NOMO-1 treated with DMSO at 0.1 percent for 48 hours (cell line): ENCODE measurements around the gene CMIP.

Experiments
- DNase-seq: peaks from one replicate; lab custom pipeline; 2025; ENCODE audit not compliant: unreplicated experiment; lab: John Stamatoyannopoulos, UW

The CMIP gene

GRCh38 chr16:81492965-81493754 lies 48.6 kb downstream of the CMIP start:
- no peak for DNase-seq

GRCh38 chr16:81493755-81494433 lies 49.3 kb downstream of the CMIP start:
- DNase-seq, result no peak

- no peak for DNase-seq
Observed at GRCh38 chr16:81494434-81494806, 49.8 kb downstream of the CMIP start.

GRCh38 chr16:81494888-81495287 lies 50.3 kb downstream of the CMIP start:
- no peak for DNase-seq

- DNase-seq, result no peak
Observed at GRCh38 chr16:81495321-81496234, 51.0 kb downstream of the CMIP start.

- no peak for DNase-seq
Observed at GRCh38 chr16:81496321-81496720, 51.7 kb downstream of the CMIP start.

GRCh38 chr16:81496742-81497141 lies 52.1 kb downstream of the CMIP start:
- no peak for DNase-seq

GRCh38 chr16:81497690-81498089 lies 53.1 kb downstream of the CMIP start:
- DNase-seq, result peak; percentile 85

- DNase-seq, result no peak
Observed at GRCh38 chr16:81498351-81498750, 53.7 kb downstream of the CMIP start.

GRCh38 chr16:81499576-81500380 lies 55.2 kb downstream of the CMIP start:
- DNase-seq, result no peak

- DNase-seq, result no peak
Observed at GRCh38 chr16:81500833-81501521, 56.4 kb downstream of the CMIP start.

- no peak for DNase-seq
Observed at GRCh38 chr16:81502396-81503070, 57.9 kb downstream of the CMIP start.

GRCh38 chr16:81505011-81505661 lies 60.5 kb downstream of the CMIP start:
- peak; percentile 81 for DNase-seq

GRCh38 chr16:81509404-81509803 lies 64.8 kb downstream of the CMIP start:
- DNase-seq, result no peak

- no peak for DNase-seq
Observed at GRCh38 chr16:81510016-81510415, 65.4 kb downstream of the CMIP start.

- no peak for DNase-seq
Observed at GRCh38 chr16:81511371-81511770, 66.8 kb downstream of the CMIP start.

GRCh38 chr16:81513204-81514040 lies 68.8 kb downstream of the CMIP start:
- DNase-seq, result no peak

GRCh38 chr16:81514041-81514559 lies 69.5 kb downstream of the CMIP start:
- no peak for DNase-seq
